Astrocyte (in vitro differentiated cells and primary cell): Measurements from ENCODE around the gene CHSY1.

Source experiments
- EZH2 ChIP-seq: IDR thresholded peaks from 2 replicates; pipeline ENCODE4 v1.6.1; 2012; ENCODE audit warnings: mild to moderate bottlenecking, low read length, inconsistent platforms; ENCODE audit not compliant: insufficient read depth
- TF ChIP-seq, protein P1 (sequence below): IDR thresholded peaks from 2 replicates; pipeline ENCODE4 v1.5.1; 2011; ENCODE audit warnings: low read depth, mild to moderate bottlenecking, inconsistent platforms, low read length, moderate library complexity; ENCODE audit not compliant: insufficient read depth

DNA sequence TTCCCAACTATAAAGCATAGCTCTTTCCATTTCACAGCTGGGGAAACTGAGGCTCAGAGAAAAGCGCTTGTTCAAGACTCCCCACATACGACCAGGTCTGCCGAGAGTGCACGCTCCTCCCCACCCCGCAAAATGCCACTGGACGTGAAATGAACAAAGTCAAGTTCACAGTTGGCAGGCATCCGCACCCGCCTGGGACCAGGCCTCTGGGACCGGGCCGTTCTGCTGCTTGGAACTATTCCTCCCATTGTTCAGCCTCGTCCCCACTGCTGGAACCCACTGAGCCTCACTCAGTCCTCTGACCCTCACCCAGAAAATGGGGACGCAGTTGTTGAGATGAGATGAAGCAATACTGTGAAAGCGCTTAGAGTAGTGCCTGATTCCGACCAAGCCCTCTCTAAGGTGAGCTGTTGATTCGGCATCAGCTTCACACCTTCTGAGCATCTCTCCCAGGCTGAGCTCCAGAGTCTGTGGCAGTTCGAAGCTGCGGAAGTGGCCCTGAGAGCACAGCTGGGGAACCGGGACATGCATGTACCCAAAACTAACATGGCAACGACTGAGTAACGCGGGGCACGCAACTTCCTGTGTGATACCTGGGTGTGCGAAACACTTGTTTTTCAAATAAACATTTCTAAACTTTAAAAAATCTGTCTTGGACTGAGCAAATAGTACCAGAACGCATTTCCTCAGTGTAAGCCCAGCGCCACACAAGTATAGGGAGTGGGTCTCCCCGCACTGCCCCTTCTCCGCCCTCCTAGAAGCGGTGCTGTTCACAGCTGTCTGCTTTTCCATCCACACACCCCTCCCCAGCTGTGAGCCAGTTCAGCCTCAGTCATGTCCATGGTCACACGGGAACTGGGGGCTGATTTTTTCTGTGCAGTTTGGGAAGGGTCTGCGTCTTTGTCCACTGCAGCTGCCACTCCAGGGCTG, 93.4 kb downstream of the CHSY1 start:
- TF ChIP-seq, protein P1, sequence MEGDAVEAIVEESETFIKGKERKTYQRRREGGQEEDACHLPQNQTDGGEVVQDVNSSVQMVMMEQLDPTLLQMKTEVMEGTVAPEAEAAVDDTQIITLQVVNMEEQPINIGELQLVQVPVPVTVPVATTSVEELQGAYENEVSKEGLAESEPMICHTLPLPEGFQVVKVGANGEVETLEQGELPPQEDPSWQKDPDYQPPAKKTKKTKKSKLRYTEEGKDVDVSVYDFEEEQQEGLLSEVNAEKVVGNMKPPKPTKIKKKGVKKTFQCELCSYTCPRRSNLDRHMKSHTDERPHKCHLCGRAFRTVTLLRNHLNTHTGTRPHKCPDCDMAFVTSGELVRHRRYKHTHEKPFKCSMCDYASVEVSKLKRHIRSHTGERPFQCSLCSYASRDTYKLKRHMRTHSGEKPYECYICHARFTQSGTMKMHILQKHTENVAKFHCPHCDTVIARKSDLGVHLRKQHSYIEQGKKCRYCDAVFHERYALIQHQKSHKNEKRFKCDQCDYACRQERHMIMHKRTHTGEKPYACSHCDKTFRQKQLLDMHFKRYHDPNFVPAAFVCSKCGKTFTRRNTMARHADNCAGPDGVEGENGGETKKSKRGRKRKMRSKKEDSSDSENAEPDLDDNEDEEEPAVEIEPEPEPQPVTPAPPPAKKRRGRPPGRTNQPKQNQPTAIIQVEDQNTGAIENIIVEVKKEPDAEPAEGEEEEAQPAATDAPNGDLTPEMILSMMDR = no peak
- no peak for TF ChIP-seq EZH2
